Fibroblast of lung (primary cell): ENCODE measurements around the gene PIAS1.

Experiments used
- EZH2 ChIP-seq: IDR thresholded peaks from 2 replicates; pipeline ENCODE4 v1.5.1; 2012; ENCODE audit warnings: low read length, control low read depth, mild to moderate bottlenecking; ENCODE audit errors: missing control alignments
- TF ChIP-seq, protein P1 (sequence below), 2 donors: IDR thresholded peaks in 1 of 2; conservative IDR thresholded peaks in 1 of 2; 1 replicate in 1 of 2; 2 replicates in 1 of 2; pipeline ENCODE4 v1.5.1; 2011 to 2012; ENCODE audit warnings: low read length in 2 of 2, control low read depth in 1 of 2, inconsistent platforms in 1 of 2, low read depth in 1 of 2, mild to moderate bottlenecking in 1 of 2

DNA sequence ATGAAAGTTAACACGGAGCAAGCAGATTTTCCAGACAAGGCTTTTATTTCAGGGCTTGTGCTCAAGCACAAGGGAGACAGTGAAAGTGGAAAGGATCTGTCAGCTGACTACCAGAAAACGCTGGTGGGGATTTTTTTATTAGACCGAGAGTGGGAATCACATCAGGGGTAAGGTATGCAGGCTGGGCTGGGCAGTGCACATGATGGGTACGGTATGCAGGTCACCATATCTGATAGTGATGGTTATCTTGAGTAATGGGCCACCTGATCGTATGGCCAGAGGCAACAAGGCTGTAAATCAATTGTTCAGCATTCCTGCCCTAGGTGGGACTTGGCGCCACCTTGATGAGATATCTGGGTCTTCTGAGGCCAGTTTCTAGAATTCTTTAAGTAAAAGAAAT is 36.9 kb upstream of the PIAS1 start:
- TF ChIP-seq, protein P1, sequence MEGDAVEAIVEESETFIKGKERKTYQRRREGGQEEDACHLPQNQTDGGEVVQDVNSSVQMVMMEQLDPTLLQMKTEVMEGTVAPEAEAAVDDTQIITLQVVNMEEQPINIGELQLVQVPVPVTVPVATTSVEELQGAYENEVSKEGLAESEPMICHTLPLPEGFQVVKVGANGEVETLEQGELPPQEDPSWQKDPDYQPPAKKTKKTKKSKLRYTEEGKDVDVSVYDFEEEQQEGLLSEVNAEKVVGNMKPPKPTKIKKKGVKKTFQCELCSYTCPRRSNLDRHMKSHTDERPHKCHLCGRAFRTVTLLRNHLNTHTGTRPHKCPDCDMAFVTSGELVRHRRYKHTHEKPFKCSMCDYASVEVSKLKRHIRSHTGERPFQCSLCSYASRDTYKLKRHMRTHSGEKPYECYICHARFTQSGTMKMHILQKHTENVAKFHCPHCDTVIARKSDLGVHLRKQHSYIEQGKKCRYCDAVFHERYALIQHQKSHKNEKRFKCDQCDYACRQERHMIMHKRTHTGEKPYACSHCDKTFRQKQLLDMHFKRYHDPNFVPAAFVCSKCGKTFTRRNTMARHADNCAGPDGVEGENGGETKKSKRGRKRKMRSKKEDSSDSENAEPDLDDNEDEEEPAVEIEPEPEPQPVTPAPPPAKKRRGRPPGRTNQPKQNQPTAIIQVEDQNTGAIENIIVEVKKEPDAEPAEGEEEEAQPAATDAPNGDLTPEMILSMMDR (conservative IDR thresholded peaks at IDR 0.05 in 1 of 2, IDR thresholded peaks at IDR 0.05 in 1 of 2; ENCODE audit: low read depth in 1 of 2, low read length in 2 of 2) = no peak
- no peak for TF ChIP-seq EZH2
